Left cardiac atrium (tissue), 4 donors: Measurements from ENCODE around the gene LTBP1. TPM values are rescaled to one million over a fixed set of nuclear protein-coding genes. Genes with fewer than 3 reads are reported as not detected.
"Not testable (repeated sequence)": the region's sequence is repeated elsewhere in the genome, so short reads cannot be mapped to it uniquely, and the experiment has no call there.

Experiments
- ATAC-seq, 2 donors: fragments of 200-7000 bp; cut with Tn5 transposase; one replicate each; pipeline ENCODE4 v1.9.1; 2020; ENCODE audit warnings: mild to moderate bottlenecking in 2 of 2, moderate library complexity in 2 of 2
- DNase-seq: peaks from one replicate; pipeline ENCODE4 v3.0.0-alpha.2; 2020
- intact Hi-C, 2 donors: fragments of 100-400 bp; cut with DNase I; formaldehyde crosslinking; loops; one replicate each; pipeline versions ENCODE4 v1.14.1 to v1.15.1; 2022 to 2023
- long read RNA-seq: library from polyadenylated mRNA; unstranded; transcript quantifications from one replicate; pipeline ENCODE4 v2.0.0, GENCODE V29; 2021
- total RNA-seq, 2 donors: library from RNA; stranded (reverse); fragmentation: NEBNext Ultra II Directional; extraction: Animal tissue kit (Norgen Biotek cat#: 25700); gene quantifications; one replicate each; pipeline ENCODE4 v1.2.1, GENCODE V29; 2021
- donor health status: DM: no; HTN: yes; CAD: no.
- donor health status: DM: no; HTN: yes; CAD: no; lungs with severe emphysema.
- donor health status: DM: yes; HTN: yes; CAD: no.
- donor health status: Dilated cardiomyopathy.

Gene LTBP1, protein sequence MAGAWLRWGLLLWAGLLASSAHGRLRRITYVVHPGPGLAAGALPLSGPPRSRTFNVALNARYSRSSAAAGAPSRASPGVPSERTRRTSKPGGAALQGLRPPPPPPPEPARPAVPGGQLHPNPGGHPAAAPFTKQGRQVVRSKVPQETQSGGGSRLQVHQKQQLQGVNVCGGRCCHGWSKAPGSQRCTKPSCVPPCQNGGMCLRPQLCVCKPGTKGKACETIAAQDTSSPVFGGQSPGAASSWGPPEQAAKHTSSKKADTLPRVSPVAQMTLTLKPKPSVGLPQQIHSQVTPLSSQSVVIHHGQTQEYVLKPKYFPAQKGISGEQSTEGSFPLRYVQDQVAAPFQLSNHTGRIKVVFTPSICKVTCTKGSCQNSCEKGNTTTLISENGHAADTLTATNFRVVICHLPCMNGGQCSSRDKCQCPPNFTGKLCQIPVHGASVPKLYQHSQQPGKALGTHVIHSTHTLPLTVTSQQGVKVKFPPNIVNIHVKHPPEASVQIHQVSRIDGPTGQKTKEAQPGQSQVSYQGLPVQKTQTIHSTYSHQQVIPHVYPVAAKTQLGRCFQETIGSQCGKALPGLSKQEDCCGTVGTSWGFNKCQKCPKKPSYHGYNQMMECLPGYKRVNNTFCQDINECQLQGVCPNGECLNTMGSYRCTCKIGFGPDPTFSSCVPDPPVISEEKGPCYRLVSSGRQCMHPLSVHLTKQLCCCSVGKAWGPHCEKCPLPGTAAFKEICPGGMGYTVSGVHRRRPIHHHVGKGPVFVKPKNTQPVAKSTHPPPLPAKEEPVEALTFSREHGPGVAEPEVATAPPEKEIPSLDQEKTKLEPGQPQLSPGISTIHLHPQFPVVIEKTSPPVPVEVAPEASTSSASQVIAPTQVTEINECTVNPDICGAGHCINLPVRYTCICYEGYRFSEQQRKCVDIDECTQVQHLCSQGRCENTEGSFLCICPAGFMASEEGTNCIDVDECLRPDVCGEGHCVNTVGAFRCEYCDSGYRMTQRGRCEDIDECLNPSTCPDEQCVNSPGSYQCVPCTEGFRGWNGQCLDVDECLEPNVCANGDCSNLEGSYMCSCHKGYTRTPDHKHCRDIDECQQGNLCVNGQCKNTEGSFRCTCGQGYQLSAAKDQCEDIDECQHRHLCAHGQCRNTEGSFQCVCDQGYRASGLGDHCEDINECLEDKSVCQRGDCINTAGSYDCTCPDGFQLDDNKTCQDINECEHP (N-terminal part only)
- 100 to 1,000 TPM; 121 to 160 TPM for total RNA-seq
- long read RNA-seq, full-length matches to known transcripts: 2 of 58 reads
- long read RNA-seq, partial matches to known transcripts: 39 of 58 reads
- long read RNA-seq, other reads (novel, unspliced or antisense): 17 of 58 reads

DNA sequence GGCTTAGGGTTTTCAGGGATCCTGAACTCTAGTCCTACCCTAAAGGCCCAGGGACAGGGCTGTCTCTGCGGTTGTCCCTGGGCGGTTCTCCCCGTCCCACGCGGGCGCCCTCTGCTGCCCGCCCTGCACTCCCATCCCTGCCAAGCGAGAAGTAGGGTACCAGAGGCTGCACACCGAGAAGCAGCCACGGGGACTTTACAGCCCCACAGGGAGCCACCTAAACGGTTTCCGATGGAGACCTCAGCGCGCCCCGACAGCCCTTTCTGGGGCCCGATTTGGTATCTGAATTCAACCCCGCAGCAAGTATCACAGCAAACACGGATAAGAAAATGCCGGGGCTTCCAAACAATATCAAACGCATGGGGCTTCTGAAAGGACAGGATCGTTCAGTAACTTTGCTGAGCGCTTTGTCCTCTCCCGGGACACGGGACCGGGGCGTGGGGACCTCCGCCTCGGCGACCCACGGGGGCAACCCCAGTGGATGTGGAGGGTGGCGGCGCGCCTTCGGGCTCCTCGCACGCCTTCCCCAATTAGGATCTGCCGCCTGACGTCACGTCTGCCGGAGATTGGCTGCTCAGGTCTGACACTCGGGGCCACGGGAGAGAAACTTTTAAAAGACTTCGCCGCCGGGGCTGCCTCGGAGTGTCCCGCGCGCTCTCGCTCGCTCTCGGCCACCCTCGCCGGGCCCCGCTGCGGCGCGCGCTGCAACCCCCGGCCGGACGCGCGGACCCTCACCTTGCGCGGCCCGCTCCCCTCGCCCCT, at the start of gene LTBP1:
TSS of gene LTBP1 (plus strand) at position 640 of the 762 bp plus-strand sequence. CDS start 372 bp downstream, outside the sequence.
- ATAC-seq (peak; percentile 87 to 89), DNase-seq (peak; percentile 84)
- intact Hi-C loops: loop anchor here (5.0 to 10.0 kb wide), 2 partner anchors 68 to 174 kb away; no protein-coding TSS in a partner anchor

- intact Hi-C loops: no loop called here
- ATAC-seq (no peak), DNase-seq (no peak)
These were observed 46.3 kb upstream of the LTBP1 start for GRCh38 chr2:32900246-32900973.

DNA sequence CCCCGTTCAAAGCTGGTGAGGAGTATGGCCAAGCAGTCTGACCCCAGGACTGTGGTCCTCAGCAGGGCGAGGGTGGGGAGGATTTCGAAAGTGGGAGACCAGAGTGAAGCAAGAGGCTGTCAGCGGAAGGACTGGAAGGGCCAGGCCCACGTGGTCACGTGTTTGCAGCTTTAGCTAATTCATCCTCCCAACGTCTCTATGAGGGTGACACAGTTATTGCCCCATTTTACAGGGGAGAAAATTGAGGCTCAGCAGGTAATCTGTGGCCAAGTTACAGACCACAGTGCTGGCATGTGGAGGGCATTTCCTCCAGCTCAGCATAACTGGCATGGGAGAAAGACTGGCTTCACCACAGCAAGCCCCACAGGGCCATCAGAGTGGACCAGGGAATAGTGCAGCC, 45.4 kb upstream of the LTBP1 start:
- intact Hi-C loops: no loop called here
- no peak for DNase-seq
- ATAC-seq: no peak

DNA sequence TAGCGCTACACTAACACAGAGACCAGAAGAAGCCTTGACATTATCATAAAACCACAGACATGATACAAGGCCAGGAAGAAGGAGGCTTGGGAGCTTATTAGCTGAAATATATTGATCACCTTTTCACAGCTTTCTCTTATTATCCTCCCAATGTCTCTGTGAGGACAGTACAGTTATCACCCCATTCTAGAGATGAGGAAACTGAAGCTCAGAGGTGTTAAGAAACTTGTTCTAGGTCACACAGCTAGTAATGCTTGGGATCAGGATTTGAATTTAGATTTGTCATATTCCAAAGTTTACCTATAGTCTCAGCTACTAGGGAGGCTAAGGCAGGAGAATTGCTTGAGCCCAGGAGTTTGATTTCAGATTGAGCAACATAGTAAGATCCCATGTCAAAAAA, 44.6 kb upstream of the LTBP1 start:
- intact Hi-C loops: no loop called here
- DNase-seq (no peak), ATAC-seq (no peak)

DNA sequence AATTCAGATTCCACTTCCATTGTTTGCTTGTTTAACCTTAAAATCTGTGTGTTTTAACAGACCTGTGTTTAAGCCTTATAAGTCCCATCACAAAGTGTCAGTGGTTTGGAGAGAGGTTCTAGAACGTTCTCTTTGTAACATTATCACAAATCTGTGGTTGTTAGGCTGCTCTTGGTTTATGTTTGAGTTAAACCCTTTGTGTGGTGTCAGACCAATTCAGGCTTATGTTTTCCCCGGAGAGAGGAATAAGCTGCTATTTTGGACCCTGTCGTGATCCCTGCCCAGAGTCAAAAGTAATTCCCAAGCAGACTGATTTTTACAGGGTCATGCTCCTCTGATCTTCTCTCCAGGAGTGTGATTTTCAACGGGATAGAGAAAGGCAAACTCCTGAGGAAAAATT, 43.8 kb upstream of the LTBP1 start:
- DNase-seq (no peak), ATAC-seq (no peak)
- intact Hi-C loops: no loop called here

- intact Hi-C loops: no loop called here
- DNase-seq (no peak), ATAC-seq (no peak)
These were observed 42.7 kb upstream of the LTBP1 start for GRCh38 chr2:32904074-32904473.

GRCh38 chr2:32904751-32905150, 42.0 kb upstream of the LTBP1 start:
- DNase-seq (no peak), ATAC-seq (no peak)
- intact Hi-C loops: no loop called here

GRCh38 chr2:32905270-32905669, 41.5 kb upstream of the LTBP1 start:
- intact Hi-C loops: no loop called here
- ATAC-seq: no peak
- no peak for DNase-seq

DNA sequence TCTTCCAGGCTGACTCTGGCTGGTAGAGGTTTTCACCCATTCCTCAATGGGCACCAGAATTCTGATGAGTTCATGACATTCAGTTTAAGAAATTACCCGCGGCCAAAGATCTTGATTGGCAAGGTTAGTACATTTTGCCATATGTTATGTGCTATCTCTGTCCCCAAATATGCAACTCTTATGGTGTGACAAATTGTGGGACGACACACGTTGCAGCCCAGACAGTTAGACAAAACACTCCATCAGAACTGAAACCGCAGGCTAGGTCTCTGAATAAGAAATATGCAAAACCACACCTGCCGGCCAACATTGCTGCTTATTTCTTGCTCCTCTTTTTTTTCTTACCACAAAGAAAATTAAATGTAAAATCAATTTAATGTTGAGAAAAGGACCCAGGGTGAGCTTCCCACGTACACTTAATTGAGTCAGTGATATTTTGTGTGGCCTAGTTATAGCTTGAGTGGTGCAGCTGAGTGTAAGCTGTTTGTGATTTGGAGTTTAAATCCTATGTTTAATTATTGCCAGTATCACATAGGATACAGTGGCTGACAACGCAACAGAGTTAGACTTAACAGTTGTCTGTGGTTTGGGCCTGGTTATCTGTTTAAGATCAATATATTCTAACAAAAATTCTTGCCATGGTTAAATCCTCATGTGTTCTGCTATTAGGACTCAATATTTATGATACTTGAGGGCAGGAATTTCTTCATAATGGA, 35.7 kb upstream of the LTBP1 start:
- DNase-seq (no peak), ATAC-seq (no peak)
- intact Hi-C loops: no loop called here

DNA sequence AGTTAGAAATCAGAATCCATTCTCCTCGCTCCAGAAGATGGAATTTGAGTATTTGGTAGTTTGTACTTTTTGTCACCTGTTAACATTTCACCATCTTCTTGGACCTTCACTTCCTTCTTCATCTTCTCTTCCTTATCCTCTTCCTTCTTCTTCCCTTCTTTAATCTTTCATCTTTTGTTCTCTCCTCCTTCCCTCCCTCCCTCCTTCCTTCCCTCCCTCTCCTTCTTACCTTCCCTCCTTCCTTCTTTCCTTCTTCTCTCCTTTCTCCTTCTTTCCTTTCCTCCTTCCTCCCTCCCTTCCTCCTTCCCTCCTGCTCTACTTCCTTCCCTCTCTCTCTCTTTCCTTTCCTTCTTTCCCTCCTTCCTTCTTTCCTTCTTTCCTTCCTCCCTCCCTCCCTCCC, 31.1 kb upstream of the LTBP1 start:
- intact Hi-C loops: no loop called here
- no peak for DNase-seq
- ATAC-seq: no peak

- intact Hi-C loops: no loop called here
- DNase-seq: no peak
- no peak for ATAC-seq
These were observed 28.0 kb upstream of the LTBP1 start for GRCh38 chr2:32918774-32919173.

GRCh38 chr2:32919901-32920300, 26.9 kb upstream of the LTBP1 start:
- DNase-seq, ATAC-seq, intact Hi-C loops: not testable (repeated sequence)

DNA sequence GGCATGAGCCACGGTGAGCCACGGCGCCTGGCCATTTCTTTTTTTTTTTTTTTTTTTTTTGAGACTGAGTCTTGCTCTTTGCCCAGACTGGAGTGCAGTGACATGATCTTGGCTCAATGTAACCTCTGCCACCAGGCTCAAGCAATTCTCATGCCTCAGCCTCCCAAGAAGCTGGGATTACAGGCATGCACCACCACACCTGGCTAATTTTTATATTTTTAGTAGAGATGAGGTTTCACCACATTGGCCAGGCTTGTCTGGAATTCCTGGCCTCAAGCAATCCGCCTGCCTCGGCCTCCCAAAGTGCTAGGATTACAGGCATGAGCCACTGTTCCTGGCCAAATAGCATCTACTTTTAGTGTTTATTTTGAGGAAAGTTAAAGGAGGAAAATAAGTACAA, 25.3 kb upstream of the LTBP1 start:
- intact Hi-C loops, ATAC-seq, DNase-seq: not testable (repeated sequence)

- intact Hi-C loops: no loop called here
- DNase-seq (no peak), ATAC-seq (no peak)
These were observed 24.3 kb upstream of the LTBP1 start for GRCh38 chr2:32922501-32922900.

- ATAC-seq (no peak), DNase-seq (no peak)
- intact Hi-C loops: no loop called here
These were observed 23.6 kb upstream of the LTBP1 start for GRCh38 chr2:32923109-32923508.

- ATAC-seq: peak in 1 of 2 donors; percentile 38
- intact Hi-C loops: no loop called here
These were observed 21.4 kb upstream of the LTBP1 start for GRCh38 chr2:32925283-32925815.

More at GRCh38 chr2:32925283-32925815, 21.4 kb upstream of the LTBP1 start:
- DNase-seq: no peak
